Memory B cell (primary cell): ENCODE results near the gene SORCS2.

ENCODE experiments used
- ATAC-seq: fragments of 150-1000 bp; cut with Tn5 transposase; 2 replicates; pipeline ENCODE4 v1.10.0; 2021; ENCODE audit warnings: low read depth, mild to moderate bottlenecking, moderate library complexity
- DNase-seq, 2 donors: peaks; one replicate each; pipeline ENCODE4 v3.0.0; 2022; ENCODE audit warnings: low spot score in 2 of 2
- H3K27ac Mint-ChIP-seq: one replicate; pipeline ENCODE4 v1.8.0; 2022; ENCODE audit warnings: mild to moderate bottlenecking, moderate library complexity, mixed read lengths
- H3K27me3 Mint-ChIP-seq: one replicate; pipeline ENCODE4 v1.8.0; 2022; ENCODE audit warnings: mixed read lengths
- H3K36me3 Mint-ChIP-seq: one replicate; pipeline ENCODE4 v1.8.0; 2022; ENCODE audit warnings: mild to moderate bottlenecking, mixed read lengths
- H3K4me1 Mint-ChIP-seq: one replicate; pipeline ENCODE4 v1.8.0; 2022; ENCODE audit warnings: mixed read lengths
- H3K4me3 Mint-ChIP-seq: one replicate; pipeline ENCODE4 v1.8.0; 2022; ENCODE audit warnings: mild to moderate bottlenecking, moderate library complexity, mixed read lengths
- H3K9me3 Mint-ChIP-seq: one replicate; pipeline ENCODE4 v1.8.0; 2022; ENCODE audit warnings: mixed read lengths

The SORCS2 gene

GRCh38 chr4:7652006-7652405 lies 459.7 kb downstream of the SORCS2 start:
- Mint-ChIP-seq H3K4me1 (peaks cover 8% of the 10 kb centered on the region), H3K4me3 (no peak overlapping the region), H3K27ac (no peak overlapping the region), H3K27me3 (peaks cover 9% of the 10 kb centered on the region), H3K9me3 (no peaks in the 10 kb centered on the region), H3K36me3 (no peaks in the 10 kb centered on the region)
- DNase-seq (no peak), ATAC-seq (no peak)

- Mint-ChIP-seq H3K9me3 (no peaks in the 10 kb centered on the region), H3K4me1 (peaks cover 8% of the 10 kb centered on the region), H3K27me3 (peaks cover 9% of the 10 kb centered on the region), H3K36me3 (no peaks in the 10 kb centered on the region), H3K27ac (no peak overlapping the region), H3K4me3 (no peak overlapping the region)
- ATAC-seq (no peak), DNase-seq (no peak)
These were observed 460.1 kb downstream of the SORCS2 start for GRCh38 chr4:7652451-7652881.

- Mint-ChIP-seq H3K36me3 (no peaks in the 10 kb centered on the region), H3K4me1 (peaks cover 8% of the 10 kb centered on the region), H3K9me3 (no peaks in the 10 kb centered on the region), H3K27me3 (peaks cover 7% of the 10 kb centered on the region), H3K27ac (no peak overlapping the region), H3K4me3 (no peak overlapping the region)
- ATAC-seq: no peak
- DNase-seq: no peak
These were observed 460.6 kb downstream of the SORCS2 start for GRCh38 chr4:7652906-7653305.

GRCh38 chr4:7653510-7654369 lies 461.4 kb downstream of the SORCS2 start:
- DNase-seq: no peak
- Mint-ChIP-seq H3K4me1 (peaks cover 8% of the 10 kb centered on the region), H3K27me3 (peaks cover 5% of the 10 kb centered on the region), H3K36me3 (no peaks in the 10 kb centered on the region), H3K4me3 (no peak overlapping the region), H3K27ac (no peak overlapping the region), H3K9me3 (no peaks in the 10 kb centered on the region)
- ATAC-seq: no peak

GRCh38 chr4:7654550-7655445 lies 462.5 kb downstream of the SORCS2 start:
- Mint-ChIP-seq H3K9me3 (no peaks in the 10 kb centered on the region), H3K4me1 (peaks cover 3% of the 10 kb centered on the region), H3K4me3 (no peak overlapping the region), H3K27me3 (peaks cover 5% of the 10 kb centered on the region), H3K36me3 (no peaks in the 10 kb centered on the region), H3K27ac (no peak overlapping the region)
- ATAC-seq (no peak), DNase-seq (no peak)

GRCh38 chr4:7655511-7656243 lies 463.3 kb downstream of the SORCS2 start:
- no peaks in the 10 kb centered on the region for H3K4me1 Mint-ChIP-seq
- DNase-seq (no peak), ATAC-seq (no peak)
- no peak overlapping the region for H3K27ac Mint-ChIP-seq
- no peaks in the 10 kb centered on the region for H3K9me3 Mint-ChIP-seq
- H3K27me3 Mint-ChIP-seq: peaks cover 4% of the 10 kb centered on the region
- H3K36me3 Mint-ChIP-seq: no peaks in the 10 kb centered on the region
- H3K4me3 Mint-ChIP-seq: no peak overlapping the region

GRCh38 chr4:7656244-7656800 lies 464.0 kb downstream of the SORCS2 start:
- H3K36me3 Mint-ChIP-seq: no peaks in the 10 kb centered on the region
- H3K27me3 Mint-ChIP-seq: no peaks in the 10 kb centered on the region
- ATAC-seq: no peak
- no peaks in the 10 kb centered on the region for H3K9me3 Mint-ChIP-seq
- DNase-seq: no peak
- H3K27ac Mint-ChIP-seq: no peak overlapping the region
- no peaks in the 10 kb centered on the region for H3K4me1 Mint-ChIP-seq
- no peak overlapping the region for H3K4me3 Mint-ChIP-seq

GRCh38 chr4:7657545-7658297 lies 465.4 kb downstream of the SORCS2 start:
- no peak overlapping the region for H3K27ac Mint-ChIP-seq
- no peaks in the 10 kb centered on the region for H3K36me3 Mint-ChIP-seq
- ATAC-seq: no peak
- no peak for DNase-seq
- peaks cover under 1% of the 10 kb centered on the region for H3K27me3 Mint-ChIP-seq
- H3K9me3 Mint-ChIP-seq: peaks cover under 1% of the 10 kb centered on the region
- H3K4me3 Mint-ChIP-seq: no peak overlapping the region
- H3K4me1 Mint-ChIP-seq: no peaks in the 10 kb centered on the region

- H3K4me3 Mint-ChIP-seq: no peak overlapping the region
- peaks cover 4% of the 10 kb centered on the region for H3K9me3 Mint-ChIP-seq
- H3K27ac Mint-ChIP-seq: no peak overlapping the region
- no peaks in the 10 kb centered on the region for H3K4me1 Mint-ChIP-seq
- DNase-seq (no peak), ATAC-seq (no peak)
- peaks cover 3% of the 10 kb centered on the region for H3K27me3 Mint-ChIP-seq
- peaks cover 2% of the 10 kb centered on the region for H3K36me3 Mint-ChIP-seq
These were observed 466.2 kb downstream of the SORCS2 start for GRCh38 chr4:7658341-7659204.

GRCh38 chr4:7659429-7660175 lies 467.3 kb downstream of the SORCS2 start:
- ATAC-seq (no peak), DNase-seq (no peak)
- H3K4me1 Mint-ChIP-seq: no peaks in the 10 kb centered on the region
- H3K27ac Mint-ChIP-seq: no peak overlapping the region
- H3K9me3 Mint-ChIP-seq: peaks cover 4% of the 10 kb centered on the region
- H3K4me3 Mint-ChIP-seq: no peak overlapping the region
- H3K27me3 Mint-ChIP-seq: peaks cover 3% of the 10 kb centered on the region
- peaks cover 2% of the 10 kb centered on the region for H3K36me3 Mint-ChIP-seq

- Mint-ChIP-seq H3K4me1 (no peaks in the 10 kb centered on the region), H3K4me3 (no peak overlapping the region), H3K27ac (no peak overlapping the region), H3K9me3 (peaks cover 4% of the 10 kb centered on the region), H3K36me3 (peaks cover 2% of the 10 kb centered on the region), H3K27me3 (peaks cover 5% of the 10 kb centered on the region)
- no peak for DNase-seq
- no peak for ATAC-seq
These were observed 468.1 kb downstream of the SORCS2 start for GRCh38 chr4:7660176-7661039.
